Uterus (tissue), 2 donors: ENCODE measurements around the gene KRTAP1-1.

Experiments
- POLR2A ChIP-seq, 2 donors: fragments of 450-650 bp; IDR thresholded peaks; one replicate each; pipeline ENCODE4 v1.6.1; 2016; ENCODE audit warnings: antibody characterized with exemption in 2 of 2, mild to moderate bottlenecking in 1 of 2, moderate library complexity in 1 of 2
- TF ChIP-seq, protein P1 (sequence below), 4 experiments: fragments of 200-600 bp in 2 of 4; fragments of 450-650 bp in 2 of 4; sonication (generic) in 2 of 4; IDR thresholded peaks; one replicate each; pipeline ENCODE4 v1.5.1; 2016 to 2019; ENCODE audit warnings: antibody characterized with exemption in 4 of 4, mild to moderate bottlenecking in 2 of 4, moderate library complexity in 1 of 4

DNA sequence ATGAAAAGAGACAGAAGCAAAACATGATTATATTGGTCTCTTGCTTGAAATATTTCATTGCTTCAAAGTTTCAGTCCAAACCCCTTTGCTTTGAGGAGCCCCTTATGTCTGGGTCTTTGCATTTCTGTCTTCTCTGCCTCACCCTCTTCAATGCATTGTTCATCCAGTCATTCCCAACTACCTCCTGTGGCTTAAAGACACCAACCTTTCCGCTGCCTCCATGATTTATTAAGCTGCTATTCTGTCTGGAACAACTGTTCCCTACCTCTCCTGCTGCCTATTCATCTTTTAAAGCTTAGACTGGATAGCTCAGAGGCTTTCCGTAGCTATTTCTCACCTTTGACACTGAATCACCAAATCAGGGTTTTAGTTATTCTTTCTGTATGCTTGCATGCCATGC lies 43.9 kb downstream of the KRTAP1-1 start:
- TF ChIP-seq, protein P1, sequence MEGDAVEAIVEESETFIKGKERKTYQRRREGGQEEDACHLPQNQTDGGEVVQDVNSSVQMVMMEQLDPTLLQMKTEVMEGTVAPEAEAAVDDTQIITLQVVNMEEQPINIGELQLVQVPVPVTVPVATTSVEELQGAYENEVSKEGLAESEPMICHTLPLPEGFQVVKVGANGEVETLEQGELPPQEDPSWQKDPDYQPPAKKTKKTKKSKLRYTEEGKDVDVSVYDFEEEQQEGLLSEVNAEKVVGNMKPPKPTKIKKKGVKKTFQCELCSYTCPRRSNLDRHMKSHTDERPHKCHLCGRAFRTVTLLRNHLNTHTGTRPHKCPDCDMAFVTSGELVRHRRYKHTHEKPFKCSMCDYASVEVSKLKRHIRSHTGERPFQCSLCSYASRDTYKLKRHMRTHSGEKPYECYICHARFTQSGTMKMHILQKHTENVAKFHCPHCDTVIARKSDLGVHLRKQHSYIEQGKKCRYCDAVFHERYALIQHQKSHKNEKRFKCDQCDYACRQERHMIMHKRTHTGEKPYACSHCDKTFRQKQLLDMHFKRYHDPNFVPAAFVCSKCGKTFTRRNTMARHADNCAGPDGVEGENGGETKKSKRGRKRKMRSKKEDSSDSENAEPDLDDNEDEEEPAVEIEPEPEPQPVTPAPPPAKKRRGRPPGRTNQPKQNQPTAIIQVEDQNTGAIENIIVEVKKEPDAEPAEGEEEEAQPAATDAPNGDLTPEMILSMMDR (IDR thresholded peaks at IDR 0.05), result no peak
- TF ChIP-seq POLR2A (IDR thresholded peaks at IDR 0.05), result no peak
